Liver (tissue), 9 donors: Measurements from ENCODE around the gene LRRTM4. TPM values are rescaled to one million over a fixed set of nuclear protein-coding genes. Genes with fewer than 3 reads are reported as not detected.

Experiments used
- DNase-seq: peaks from one replicate; pipeline ENCODE4 v3.0.0-alpha.2; 2017; ENCODE audit warnings: low spot score
- H3K27ac ChIP-seq, 2 donors: one replicate each; pipeline ENCODE4 v1.7.0; 2013; ENCODE audit warnings: inconsistent platforms in 2 of 2, low read length in 2 of 2, control low read depth in 1 of 2, low read depth in 1 of 2, mild to moderate bottlenecking in 1 of 2
- H3K27me3 ChIP-seq, 4 donors: one replicate each; pipeline versions ENCODE4 v1.6.1 to v1.7.0; 2013; ENCODE audit warnings: low read length in 3 of 4, inconsistent platforms in 1 of 4, mild to moderate bottlenecking in 1 of 4, moderate library complexity in 1 of 4; ENCODE audit not compliant: control insufficient read depth in 4 of 4, insufficient read depth in 4 of 4
- H3K36me3 ChIP-seq, 4 donors: one replicate each; pipeline versions ENCODE4 v1.6.1 to v1.7.0; 2013; ENCODE audit warnings: low read length in 3 of 4, mild to moderate bottlenecking in 3 of 4, low read depth in 1 of 4, moderate library complexity in 1 of 4; ENCODE audit not compliant: control insufficient read depth in 4 of 4, insufficient read depth in 3 of 4
- H3K4me1 ChIP-seq, 4 donors: one replicate each; pipeline versions ENCODE4 v1.6.1 to v1.7.0; 2013; ENCODE audit warnings: low read length in 3 of 4, mild to moderate bottlenecking in 3 of 4, moderate library complexity in 1 of 4; ENCODE audit not compliant: control insufficient read depth in 4 of 4, insufficient read depth in 4 of 4
- H3K4me3 ChIP-seq, 3 donors: one replicate each; pipeline versions ENCODE4 v1.6.1 to v1.7.0; 2013; ENCODE audit warnings: low read length in 3 of 3, control low read depth in 1 of 3, low read depth in 1 of 3, mild to moderate bottlenecking in 1 of 3
- H3K9ac ChIP-seq, 2 donors: one replicate each; pipeline ENCODE4 v1.7.0; 2013; ENCODE audit warnings: low read length in 2 of 2, mild to moderate bottlenecking in 2 of 2, moderate library complexity in 2 of 2, control low read depth in 1 of 2, low read depth in 1 of 2
- H3K9me3 ChIP-seq, 4 donors: one replicate each; pipeline versions ENCODE4 v1.6.1 to v1.7.0; 2013; ENCODE audit warnings: low read length in 3 of 4; ENCODE audit not compliant: control insufficient read depth in 4 of 4
- ATF3 ChIP-seq: IDR thresholded peaks from 2 replicates; pipeline ENCODE4 v1.6.1; 2016; ENCODE audit warnings: antibody characterized with exemption
- CTCF ChIP-seq: fragments of 150-350 bp; IDR thresholded peaks from 2 replicates; pipeline ENCODE4 v1.5.1; 2017; ENCODE audit warnings: improper control_type of control experiment, low read depth, low read length; ENCODE audit not compliant: missing input control
- FOXA1 ChIP-seq: IDR thresholded peaks from 2 replicates; pipeline ENCODE4 v1.6.1; 2016; ENCODE audit warnings: antibody characterized with exemption
- HNF4G ChIP-seq: IDR thresholded peaks from 2 replicates; pipeline ENCODE4 v1.6.1; 2016; ENCODE audit warnings: antibody characterized with exemption
- MAX ChIP-seq: IDR thresholded peaks from 2 replicates; pipeline ENCODE4 v1.6.1; 2016; ENCODE audit warnings: antibody characterized with exemption
- RXRA ChIP-seq, 2 donors: IDR thresholded peaks; 2 replicates each; pipeline ENCODE4 v1.6.1; 2017 to 2018; ENCODE audit warnings: antibody characterized with exemption in 2 of 2, mild to moderate bottlenecking in 1 of 2
- SP1 ChIP-seq: IDR thresholded peaks from 2 replicates; pipeline ENCODE4 v1.6.1; 2018; ENCODE audit warnings: antibody characterized with exemption, mild to moderate bottlenecking
- TAF1 ChIP-seq: conservative IDR thresholded peaks from 2 replicates; pipeline ENCODE4 v1.6.1; 2016; ENCODE audit warnings: antibody characterized with exemption, mild to moderate bottlenecking
- YY1 ChIP-seq: IDR thresholded peaks from 2 replicates; pipeline ENCODE4 v1.6.1; 2016; ENCODE audit warnings: antibody characterized with exemption, mild to moderate bottlenecking
- WGBS: extraction: QIAGEN DNeasy Blood & Tissue Kit; methylation state at CpG from one replicate; pipeline ENCODE4 v1.1.7; 2013; 5-methylcytosine and 5-hydroxymethylcytosine counted together
- polyA plus RNA-seq, 2 donors: library from polyadenylated mRNA; stranded (reverse) in 1 of 2; unstranded in 1 of 2; fragments of 200-250 nt in 1 of 2; fragments of >200 nt in 1 of 2; fragmentation: Nextera tagmentation in 1 of 2; extraction: Ambion mirVana in 1 of 2; gene quantifications; one replicate each; pipeline versions ENCODE4 v1.2.1 to v1.2.3, GENCODE V29; 2013 to 2015
- total RNA-seq, 2 donors: library from RNA; depleted of rRNA; stranded (reverse); fragments of >200 nt; gene quantifications; one replicate each; pipeline ENCODE4 v1.2.3, GENCODE V29; 2014
- donor health status: healthy.
- donor health status: healthy.
- donor health status: healthy.
- donor health status: healthy.
- donor health status: healthy.

The LRRTM4 gene
- total and polyA plus RNA-seq, 4 donors: 0.06 to 0.09 (median 0.08) TPM; not detected in 1

- no peak for TF ChIP-seq MAX
These were observed 581.6 kb downstream of the LRRTM4 start (continued) for GRCh38 chr2:76940559-76940958.

GRCh38 chr2:76938153-76938552 is 584.0 kb downstream of the LRRTM4 start:
- no peak overlapping the region for H3K9ac ChIP-seq
- no peak overlapping the region for H3K27ac ChIP-seq
- no peaks in the 10 kb centered on the region for H3K4me1 ChIP-seq
- TF ChIP-seq TAF1: no peak
- TF ChIP-seq YY1: no peak
- no peak for TF ChIP-seq FOXA1
- no peaks in the 10 kb centered on the region for H3K36me3 ChIP-seq
- no peaks in the 10 kb centered on the region for H3K27me3 ChIP-seq
- H3K4me3 ChIP-seq: no peak overlapping the region
- H3K9me3 ChIP-seq: no peaks in the 10 kb centered on the region
- DNase-seq: no peak

- TF ChIP-seq SP1: no peak
- Histone ChIP-seq H3K9me3 (no peaks in the 10 kb centered on the region), H3K27me3 (no peaks in the 10 kb centered on the region), H3K9ac (no peak overlapping the region), H3K4me1 (no peaks in the 10 kb centered on the region), H3K4me3 (no peak overlapping the region), H3K36me3 (no peaks in the 10 kb centered on the region), H3K27ac (no peak overlapping the region)
- DNase-seq: no peak
- 67% methylated on average over 2 of the region's 2 CpGs for WGBS
These were observed 589.6 kb downstream of the LRRTM4 start for GRCh38 chr2:76932550-76932949.

GRCh38 chr2:76930056-76930744 is 592.0 kb downstream of the LRRTM4 start:
- Histone ChIP-seq H3K27me3 (no peaks in the 10 kb centered on the region), H3K9me3 (no peaks in the 10 kb centered on the region), H3K27ac (no peak overlapping the region), H3K4me1 (no peaks in the 10 kb centered on the region), H3K9ac (no peak overlapping the region), H3K36me3 (no peaks in the 10 kb centered on the region), H3K4me3 (no peak overlapping the region)
- 88% methylated on average over 8 of the region's 8 CpGs for WGBS
- no peak for TF ChIP-seq RXRA (IDR thresholded peaks at IDR 0.05)
- no peak for TF ChIP-seq CTCF
- no peak for TF ChIP-seq MAX
- no peak for TF ChIP-seq ATF3
- DNase-seq: no peak

- H3K9ac ChIP-seq: no peak overlapping the region
- H3K27me3 ChIP-seq: peaks cover 0 to 3% (median 0%) of the 10 kb centered on the region in 4 donors
- H3K27ac ChIP-seq: no peak overlapping the region
- H3K4me1 ChIP-seq: no peaks in the 10 kb centered on the region
- H3K36me3 ChIP-seq: no peaks in the 10 kb centered on the region
- DNase-seq: no peak
- H3K9me3 ChIP-seq: no peaks in the 10 kb centered on the region
- TF ChIP-seq SP1 (no peak), MAX (no peak), HNF4G (no peak)
- H3K4me3 ChIP-seq: no peak overlapping the region
These were observed 594.1 kb downstream of the LRRTM4 start for GRCh38 chr2:76928026-76928425.
